A549 (cell line): ENCODE results near the gene FRS2. TPM values are rescaled to one million over a fixed set of nuclear protein-coding genes. Genes with fewer than 3 reads are reported as not detected.

Experiments
- ATAC-seq, 2 experiments: fragments of 200-7000 bp in 1 of 2; fragments of >200 bp in 1 of 2; cut with Nextera tagmentation in 1 of 2; cut with Tn5 transposase in 1 of 2; 3 replicates each; pipeline versions ENCODE4 v1.8.0 to v1.9.1; 2018 to 2020; ENCODE audit warnings: mild to moderate bottlenecking in 1 of 2, moderate library complexity in 1 of 2
- CTCF ChIA-PET: fragments of 300-600 bp; sonication (Branson Sonifier 250); formaldehyde crosslinking; extraction: SDS; loops from one replicate; lab custom pipeline; 2021; ENCODE audit warnings: antibody characterized with exemption, inconsistent platforms; lab: Yijun Ruan, JAX
- POLR2A ChIA-PET: fragments of 350-600 bp; formaldehyde crosslinking; extraction: SDS; loops from one replicate; lab custom pipeline; 2021; ENCODE audit warnings: antibody characterized with exemption, inconsistent platforms; lab: Yijun Ruan, JAX
- DNase-seq, 2 experiments: peaks; one replicate each; pipeline versions ENCODE4 v3.0.0 to v3.0.0-alpha.2; 2011 to 2016; ENCODE audit warnings: low read depth in 1 of 2, low spot score in 1 of 2
- FAIRE-seq: peaks from 2 replicates; lab custom pipeline; 2011; peaks lifted over from hg19 to GRCh38; lab: Jason Lieb, UNC
- H3K27ac ChIP-seq, 2 experiments: fragments of >200 bp; sonication (Bioruptor Twin); formaldehyde crosslinking; 3 replicates each; pipeline ENCODE4 v1.5.1; 2016 to 2017
- H3K4me1 ChIP-seq: fragments of >200 bp; sonication (Bioruptor Twin); formaldehyde crosslinking; 3 replicates; pipeline ENCODE4 v1.6.1; 2016
- H3K4me2 ChIP-seq: fragments of >200 bp; sonication (Bioruptor Twin); formaldehyde crosslinking; 3 replicates; pipeline ENCODE4 v1.6.1; 2016
- H3K4me3 ChIP-seq: fragments of >200 bp; sonication (Bioruptor Twin); formaldehyde crosslinking; 3 replicates; pipeline ENCODE4 v1.5.1; 2016
- H3K9me3 ChIP-seq: fragments of >200 bp; sonication (Bioruptor Twin); formaldehyde crosslinking; 3 replicates; pipeline ENCODE4 v1.6.1; 2016
- CBX8 ChIP-seq: fragments of 200-600 bp; sonication (generic); IDR thresholded peaks from 2 replicates; pipeline ENCODE4 v1.6.1; 2016
- CEBPB ChIP-seq, 2 experiments: fragments of >200 bp in 1 of 2; sonication (Bioruptor Twin) in 1 of 2; formaldehyde crosslinking in 1 of 2; IDR thresholded peaks; 2 replicates each; pipeline ENCODE4 v1.6.1; 2012 to 2016
- CHD2 ChIP-seq: fragments of 150-350 bp; IDR thresholded peaks from 2 replicates; pipeline ENCODE4 v1.6.1; 2014; ENCODE audit warnings: low read length; ENCODE audit not compliant: partially characterized antibody
- CHD4 ChIP-seq: fragments of 200-600 bp; sonication (generic); IDR thresholded peaks from 2 replicates; pipeline ENCODE4 v1.6.1; 2016; ENCODE audit warnings: antibody characterized with exemption, mild to moderate bottlenecking, borderline replicate concordance
- EHF ChIP-seq: fragments of 250-450 bp; sonication (Bioruptor Pico); IDR thresholded peaks from 2 replicates; pipeline ENCODE4 v1.5.0; 2020; ENCODE audit warnings: mild to moderate bottlenecking
- EHMT2 ChIP-seq: fragments of 200-600 bp; sonication (generic); IDR thresholded peaks from 2 replicates; pipeline ENCODE4 v1.6.1; 2016; ENCODE audit warnings: antibody characterized with exemption, low read depth, mild to moderate bottlenecking, moderate library complexity
- EP300 ChIP-seq, 2 experiments: fragments of >200 bp; sonication (Bioruptor Twin); formaldehyde crosslinking; IDR thresholded peaks; 2 replicates in 1 of 2; 3 replicates in 1 of 2; pipeline ENCODE4 v1.6.1; 2016 to 2017
- FOSB ChIP-seq: fragments of 250-450 bp; sonication (Bioruptor Pico); IDR thresholded peaks from 2 replicates; pipeline ENCODE4 v1.5.0; 2020; ENCODE audit warnings: mild to moderate bottlenecking, moderate library complexity
- FOSL2 ChIP-seq, 2 experiments: fragments of 450-650 bp in 1 of 2; fragments of >200 bp in 1 of 2; sonication (Bioruptor Twin) in 1 of 2; formaldehyde crosslinking; IDR thresholded peaks; 2 replicates each; pipeline versions ENCODE4 v1.5.0 to v1.6.1; 2016 to 2020; ENCODE audit warnings: mild to moderate bottlenecking in 1 of 2, moderate library complexity in 1 of 2
- HDAC2 ChIP-seq: fragments of 200-600 bp; sonication (generic); IDR thresholded peaks from 2 replicates; pipeline ENCODE4 v1.6.1; 2016
- HOXB13 ChIP-seq: fragments of 250-450 bp; sonication (Bioruptor Pico); IDR thresholded peaks from 2 replicates; pipeline ENCODE4 v1.5.0; 2020; ENCODE audit warnings: low read depth, mild to moderate bottlenecking, moderate library complexity
- JUNB ChIP-seq: fragments of >200 bp; sonication (Bioruptor Twin); formaldehyde crosslinking; IDR thresholded peaks from 2 replicates; pipeline ENCODE4 v1.6.1; 2016
- KDM1A ChIP-seq: fragments of 200-600 bp; sonication (generic); IDR thresholded peaks from 2 replicates; pipeline ENCODE4 v1.6.1; 2016; ENCODE audit warnings: low read depth, mild to moderate bottlenecking
- KDM5A ChIP-seq: fragments of 200-600 bp; sonication (generic); IDR thresholded peaks from 2 replicates; pipeline ENCODE4 v1.6.1; 2016; ENCODE audit warnings: antibody characterized with exemption, mild to moderate bottlenecking
- MAX ChIP-seq: IDR thresholded peaks from 2 replicates; pipeline ENCODE4 v1.6.1; 2012
- MYC ChIP-seq: IDR thresholded peaks from 2 replicates; pipeline ENCODE4 v1.6.1; 2012; ENCODE audit warnings: mild to moderate bottlenecking, inconsistent platforms, low read length, improper control_type of control experiment, borderline replicate concordance
- NFE2L2 ChIP-seq: fragments of 150-350 bp; conservative IDR thresholded peaks from 2 replicates; pipeline ENCODE4 v1.6.1; 2014; ENCODE audit warnings: low read length
- PHF8 ChIP-seq: fragments of 200-600 bp; sonication (generic); IDR thresholded peaks from 2 replicates; pipeline ENCODE4 v1.6.1; 2016; ENCODE audit warnings: low read depth, mild to moderate bottlenecking, antibody characterized with exemption, moderate library complexity, borderline replicate concordance
- POLR2AphosphoS2 ChIP-seq: conservative IDR thresholded peaks from 2 replicates; pipeline ENCODE4 v1.6.1; 2012; ENCODE audit warnings: low read length, improper control_type of control experiment, inconsistent platforms
- RARB ChIP-seq: fragments of 250-450 bp; sonication (Bioruptor Pico); IDR thresholded peaks from 2 replicates; pipeline ENCODE4 v1.8.0; 2021; ENCODE audit warnings: mild to moderate bottlenecking, moderate library complexity
- RFX5 ChIP-seq: fragments of 450-650 bp; IDR thresholded peaks from 2 replicates; pipeline ENCODE4 v1.7.1; 2014; ENCODE audit warnings: antibody characterized with exemption, mild to moderate bottlenecking, moderate library complexity
- RNF2 ChIP-seq: fragments of 200-600 bp; sonication (generic); IDR thresholded peaks from 2 replicates; pipeline ENCODE4 v1.6.1; 2016; ENCODE audit warnings: low read depth, mild to moderate bottlenecking, antibody characterized with exemption, moderate library complexity, borderline replicate concordance
- SMC3 ChIP-seq: fragments of >200 bp; sonication (Bioruptor Twin); formaldehyde crosslinking; IDR thresholded peaks from 3 replicates; pipeline ENCODE4 v1.6.1; 2018; ENCODE audit warnings: inconsistent platforms
- USF2 ChIP-seq: fragments of 450-650 bp; IDR thresholded peaks from 2 replicates; pipeline ENCODE4 v1.6.1; 2014; ENCODE audit warnings: antibody characterized with exemption
- ZC3H11A ChIP-seq: fragments of 450-650 bp; IDR thresholded peaks from 2 replicates; pipeline ENCODE4 v1.6.1; 2014; ENCODE audit warnings: antibody characterized with exemption, mild to moderate bottlenecking
- ZFP36 ChIP-seq: fragments of 450-650 bp; IDR thresholded peaks from 2 replicates; pipeline ENCODE4 v1.6.1; 2014; ENCODE audit warnings: borderline replicate concordance; ENCODE audit not compliant: partially characterized antibody
- ZNF302 ChIP-seq: fragments of 250-450 bp; sonication (Bioruptor Pico); IDR thresholded peaks from 2 replicates; pipeline ENCODE4 v1.9.0; 2021; ENCODE audit warnings: inconsistent platforms, mild to moderate bottlenecking, moderate library complexity
- ZSCAN20 ChIP-seq: fragments of 250-450 bp; sonication (Bioruptor Pico); IDR thresholded peaks from 2 replicates; pipeline ENCODE4 v1.8.0; 2022; ENCODE audit warnings: mild to moderate bottlenecking, moderate library complexity
- WGBS: methylation state at CpG from one replicate; pipeline ENCODE4 v1.1.6; 2017; ENCODE audit errors: missing lambda C conversion rate; 5-methylcytosine and 5-hydroxymethylcytosine counted together
- polyA plus RNA-seq, 4 experiments: library from polyadenylated mRNA; depleted of rRNA in 3 of 4; stranded (reverse); fragments of >200 nt; fragmentation: RNase III in 1 of 4; extraction: RNeasy Plus Mini Kit Qiagen cat#74134 plus additional on column Dnase treatment in 1 of 4; gene quantifications; 2 replicates in 3 of 4; 3 replicates in 1 of 4; pipeline ENCODE4 v1.2.3, GENCODE V29; 2011 to 2017

Gene FRS2
- polyA plus RNA-seq, 2 of the 4 experiments (the other 2 are of a cell fraction): 14.9 to 28.6 TPM

DNA sequence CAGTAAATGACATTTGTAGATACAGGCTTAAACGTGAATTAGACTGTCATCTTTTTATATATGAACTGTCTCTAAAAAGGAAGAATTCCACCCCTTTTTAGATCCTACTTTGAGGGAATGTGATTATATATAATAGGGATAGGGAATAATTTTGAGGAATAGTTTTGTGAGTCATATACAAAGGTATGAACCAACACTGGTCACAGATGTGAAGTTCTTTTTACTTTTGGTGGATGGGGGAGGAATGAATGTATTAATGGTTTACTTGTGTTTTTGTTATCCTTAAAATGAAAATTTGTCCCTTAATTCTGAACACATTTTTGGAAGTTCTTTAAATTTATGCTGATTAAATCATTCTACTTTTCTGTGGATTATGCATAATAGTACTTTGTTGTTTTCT lies 30.4 kb downstream of the FRS2 start:
- FAIRE-seq (no peak), DNase-seq (no peak), ATAC-seq (no peak)
- H3K27ac ChIP-seq: no peak overlapping the region
- CTCF ChIA-PET: no interaction called here
- POLR2A ChIA-PET: no interaction called here
- H3K4me2 ChIP-seq: peak overlapping the region; percentile 56
- H3K4me1 ChIP-seq: peaks cover 65% of the 10 kb centered on the region
- TF ChIP-seq FOSL2 (IDR thresholded peaks at IDR 0.05) (no peak), FOSL2 (CRISPR knock-in tag; IDR thresholded peaks at IDR 0.05) (peak; percentile 30), CBX8 (no peak)
- 19% methylated on average over 1 of the region's 1 CpG for WGBS
- no peak overlapping the region for H3K4me3 ChIP-seq
- H3K9me3 ChIP-seq: no peaks in the 10 kb centered on the region

DNA sequence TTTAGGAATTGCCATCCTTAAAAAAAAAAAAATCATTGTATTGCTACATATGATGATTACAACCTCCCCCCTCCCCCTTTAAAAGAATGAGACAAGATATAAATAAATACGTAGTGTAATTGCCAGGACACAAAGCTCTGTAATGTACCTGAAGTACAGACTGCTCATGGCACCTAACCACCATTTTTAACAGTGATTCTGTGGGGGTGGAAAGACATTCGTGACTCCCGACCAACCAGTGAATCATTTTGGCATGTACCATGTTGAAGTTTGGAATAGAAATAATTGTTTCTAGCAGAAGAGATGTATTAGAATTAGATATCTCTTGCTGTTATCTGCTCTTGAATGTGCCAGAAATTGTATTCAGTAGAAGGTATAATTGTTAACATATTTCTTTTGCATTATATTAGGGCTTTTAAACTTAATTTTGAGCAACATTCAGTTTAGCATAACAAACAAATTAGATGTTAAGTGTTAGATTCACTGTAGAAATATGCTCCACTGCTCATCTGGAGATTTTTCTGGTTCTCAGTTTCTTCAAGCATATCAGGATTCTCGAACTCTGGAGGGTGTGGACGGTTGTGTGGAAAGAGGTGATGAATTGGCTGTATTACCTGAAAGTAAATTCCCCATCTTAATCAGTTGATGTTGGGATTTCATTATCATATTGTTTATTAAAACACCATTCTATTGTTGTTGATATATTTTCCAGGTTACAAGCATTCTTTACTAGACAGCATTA lies 31.1 kb downstream of the FRS2 start:
- H3K4me1 ChIP-seq: peaks cover 66% of the 10 kb centered on the region

DNA sequence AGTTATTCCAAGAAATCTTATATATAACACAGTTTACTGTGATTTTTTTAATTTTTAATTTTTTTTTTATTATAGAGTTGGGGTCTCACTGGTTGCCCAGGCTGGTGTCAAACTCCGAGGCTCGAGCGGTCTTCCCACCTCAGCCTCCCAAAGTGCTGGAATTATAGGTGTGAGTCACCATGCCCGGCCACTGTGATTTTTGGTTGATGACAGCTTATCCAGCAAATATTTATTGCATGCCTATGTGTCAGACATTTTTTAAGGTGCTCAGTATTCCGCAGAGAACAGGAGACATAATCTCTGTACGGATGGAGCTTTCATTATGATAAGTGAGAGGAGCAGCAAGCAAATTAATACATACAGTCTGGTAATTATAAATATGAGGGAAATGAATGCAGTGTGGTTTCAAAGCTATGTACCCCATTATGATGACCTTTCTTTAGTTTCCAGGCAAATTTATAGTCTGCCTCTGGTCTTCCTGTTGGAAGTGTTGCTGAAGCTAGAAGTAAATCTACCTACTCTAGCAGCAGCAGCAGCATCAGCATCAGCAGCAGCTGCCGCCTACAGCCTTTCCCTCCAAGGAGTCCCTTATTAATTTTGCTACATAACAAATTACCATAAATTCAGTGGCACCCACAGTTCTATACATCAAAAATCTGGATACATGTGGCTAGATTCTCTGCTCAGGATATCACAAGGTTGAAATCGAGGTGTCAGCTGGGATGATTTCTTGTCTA lies 32.3 kb downstream of the FRS2 start:
- CTCF ChIA-PET: interaction anchor here (0.6 to 2.0 kb wide), 6 partner anchors 9 to 212 kb away, joined by 3 to 8 read pairs (median 3); no protein-coding TSS in a partner anchor
- no peak overlapping the region for H3K4me3 ChIP-seq
- DNase-seq: peak in 1 of 2 experiments; percentile 31

More for the DNA sequence above, 31.1 kb downstream of the FRS2 start:
- no peak for FAIRE-seq
- DNase-seq: no peak
- CTCF ChIA-PET: interaction anchor here (0.6 to 2.0 kb wide), 2 partner anchors 38 to 69 kb away, joined by 3 to 8 read pairs; no protein-coding TSS in a partner anchor
- H3K9me3 ChIP-seq: no peaks in the 10 kb centered on the region
- peak overlapping the region in 1 of 2 experiments; percentile 32; a peak in 3 of 6 replicates for H3K27ac ChIP-seq
- H3K4me3 ChIP-seq: no peak overlapping the region
- POLR2A ChIA-PET: no interaction called here
- ATAC-seq: no peak
- TF ChIP-seq MYC: no peak
- no peak for TF ChIP-seq POLR2AphosphoS2
- TF ChIP-seq FOSL2 (IDR thresholded peaks at IDR 0.05): no peak
- TF ChIP-seq FOSL2 (CRISPR knock-in tag; IDR thresholded peaks at IDR 0.05): no peak
- no peak for TF ChIP-seq RARB
- TF ChIP-seq KDM1A: no peak
- TF ChIP-seq EHMT2: no peak
- no peak for TF ChIP-seq EP300 (IDR thresholded peaks at IDR 0.05)
- no peak for TF ChIP-seq KDM5A
- no peak for TF ChIP-seq RFX5
- no peak for TF ChIP-seq CBX8
- TF ChIP-seq SMC3: no peak
- no peak for TF ChIP-seq HOXB13 (CRISPR knock-in tag)
- TF ChIP-seq RNF2: no peak
- TF ChIP-seq PHF8: no peak
- TF ChIP-seq ZSCAN20 (CRISPR knock-in tag): no peak
- TF ChIP-seq CHD4: no peak
- no peak for TF ChIP-seq CHD2
- TF ChIP-seq CEBPB (IDR thresholded peaks at IDR 0.05): no peak
- TF ChIP-seq NFE2L2: no peak
- TF ChIP-seq ZC3H11A: no peak
- WGBS: 61% methylated on average over 5 of the region's 5 CpGs
- H3K4me2 ChIP-seq: peak overlapping the region; percentile 56

More for the DNA sequence above, 32.3 kb downstream of the FRS2 start:
- ATAC-seq (peak; percentile 74 to 77; a peak in 5 of 6 replicates), FAIRE-seq (no peak)
- Histone ChIP-seq H3K27ac (peak overlapping the region in 1 of 2 experiments; percentile 45; a peak in 2 of 6 replicates), H3K9me3 (no peaks in the 10 kb centered on the region), H3K4me2 (peak overlapping the region; percentile 56), H3K4me1 (peaks cover 60% of the 10 kb centered on the region)
- WGBS: 27% methylated on average over 8 of the region's 8 CpGs
- POLR2A ChIA-PET: interaction anchor here (1.5 kb wide), 1 partner anchor 32 kb away, joined by 5 read pairs; the partner anchor contains the start of gene FRS2
- TF ChIP-seq FOSB (CRISPR knock-in tag) (no peak), ZFP36 (no peak), USF2 (no peak), FOSL2 (IDR thresholded peaks at IDR 0.05) (no peak), FOSL2 (CRISPR knock-in tag; IDR thresholded peaks at IDR 0.05) (peak; percentile 76), ZNF302 (CRISPR knock-in tag) (no peak), JUNB (0 out of 2 replicates have a peak, but pooled peaks have one; percentile 18), HDAC2 (no peak), EHF (CRISPR knock-in tag) (no peak), MAX (0 out of 2 replicates have a peak, but pooled peaks have one; percentile 23)
